Pancreas (tissue), 10 donors: ENCODE data around the gene TRIM71. TPM values are rescaled to one million over a fixed set of nuclear protein-coding genes. Genes with fewer than 3 reads are reported as not detected.

ENCODE experiments used
- ATAC-seq, 4 donors: fragments of 200-7000 bp; cut with Tn5 transposase; one replicate each; pipeline versions ENCODE4 v1.8.0 to v1.9.1; 2020; ENCODE audit warnings: mild to moderate bottlenecking in 4 of 4, moderate library complexity in 4 of 4
- DNase-seq, 6 donors: peaks; one replicate each; pipeline ENCODE4 v3.0.0-alpha.2; 2020
- FAIRE-seq: peaks from 2 replicates; lab custom pipeline; 2012; peaks lifted over from hg19 to GRCh38; lab: Jason Lieb, UNC
- H3K27ac ChIP-seq, 4 donors: fragments of 200-600 bp; sonication (generic); 1 replicate in 3 of 4; 2 replicates in 1 of 4; pipeline versions ENCODE4 v1.5.0 to v1.8.0; 2020
- H3K27me3 ChIP-seq, 4 donors: fragments of 200-600 bp; one replicate each; pipeline ENCODE4 v1.8.0; 2021
- H3K36me3 ChIP-seq, 3 donors: fragments of 200-600 bp; sonication (generic) in 1 of 3; one replicate each; pipeline versions ENCODE4 v1.5.0 to v1.8.0; 2020 to 2021
- H3K4me1 ChIP-seq, 3 donors: fragments of 200-600 bp; one replicate each; pipeline ENCODE4 v1.8.0; 2021
- H3K4me3 ChIP-seq, 4 donors: fragments of 200-600 bp; sonication (generic) in 2 of 4; one replicate each; pipeline versions ENCODE4 v1.5.0 to v1.8.0; 2020 to 2021
- H3K9me3 ChIP-seq, 4 donors: fragments of 200-600 bp; one replicate each; pipeline ENCODE4 v1.8.0; 2021
- CTCF ChIP-seq, 4 donors: fragments of 200-600 bp; sonication (generic) in 3 of 4; IDR thresholded peaks; one replicate each; pipeline versions ENCODE4 v1.5.0 to v1.8.0; 2021; ENCODE audit warnings: antibody characterized with exemption in 4 of 4
- WGBS, 2 donors: extraction: QIAGEN DNeasy Blood & Tissue Kit; methylation state at CpG; one replicate each; pipeline ENCODE4 v1.1.7; 2013; 5-methylcytosine and 5-hydroxymethylcytosine counted together
- intact Hi-C, 3 donors: fragments of 100-400 bp; cut with DNase I; formaldehyde crosslinking; loops; one replicate each; pipeline versions ENCODE4 v1.11.1 to v1.14.2; 2022
- polyA plus RNA-seq, 2 donors: library from polyadenylated mRNA; stranded (reverse); fragments of 200-250 nt; gene quantifications; one replicate each; pipeline ENCODE4 v1.2.3, GENCODE V29; 2013
- total RNA-seq, 6 donors: library from RNA; stranded (reverse); fragmentation: NEBNext Ultra II Directional in 4 of 6; extraction: Animal tissue kit (Norgen Biotek cat#: 25700) in 4 of 6; gene quantifications; one replicate each; pipeline versions ENCODE4 v1.2.1 to v1.2.4, GENCODE V29; 2021 to 2023
- donor health status: healthy with polysubstance abuse.
- donor health status: DM: no; HTN: no; CAD: no; lungs with moderate emphysema.
- donor health status: DM: no; HTN: no; CAD: no.
- donor health status: control.
- donor health status: control.
- donor health status: Bipolar disorder and iron deficiency.
- donor health status: DM: yes; HTN: yes; CAD: no.
- donor health status: DM: no; HTN: no; CAD: no.
- donor health status: DM: no; HTN: no; CAD: no.
- donor health status: DM: yes; HTN: yes; CAD: no.

Gene TRIM71
- total and polyA plus RNA-seq, 8 donors: 0.02 to 0.28 (median 0.03) TPM; not detected in 5

- DNase-seq (no peak), ATAC-seq (no peak), FAIRE-seq (no peak)
- no peak for TF ChIP-seq CTCF (IDR thresholded peaks at IDR 0.05)
- Histone ChIP-seq H3K27ac (no peak overlapping the region), H3K4me1 (no peaks in the 10 kb centered on the region), H3K9me3 (no peaks in the 10 kb centered on the region), H3K36me3 (no peaks in the 10 kb centered on the region), H3K4me3 (no peak overlapping the region), H3K27me3 (no peaks in the 10 kb centered on the region)
- intact Hi-C loops: no loop called here
- WGBS, 2 donors: 95 to 100% methylated on average over 1 of the region's 1 CpG
These were observed 62.4 kb downstream of the TRIM71 start for GRCh38 chr3:32880225-32880624.

- DNase-seq (no peak), FAIRE-seq (no peak), ATAC-seq (no peak)
- Histone ChIP-seq H3K4me1 (no peaks in the 10 kb centered on the region), H3K4me3 (no peak overlapping the region), H3K27me3 (no peaks in the 10 kb centered on the region), H3K36me3 (no peaks in the 10 kb centered on the region), H3K9me3 (no peaks in the 10 kb centered on the region), H3K27ac (no peak overlapping the region)
- no peak for TF ChIP-seq CTCF (IDR thresholded peaks at IDR 0.05)
- intact Hi-C loops: no loop called here
- 82 to 88% methylated on average over 2 of the region's 2 CpGs for WGBS, 2 donors
These were observed 63.8 kb downstream of the TRIM71 start for GRCh38 chr3:32881624-32882023.

GRCh38 chr3:32882189-32882588, 64.4 kb downstream of the TRIM71 start:
- Histone ChIP-seq H3K9me3 (no peaks in the 10 kb centered on the region), H3K4me1 (no peaks in the 10 kb centered on the region), H3K4me3 (no peak overlapping the region), H3K36me3 (no peaks in the 10 kb centered on the region), H3K27me3 (no peaks in the 10 kb centered on the region), H3K27ac (no peak overlapping the region)
- FAIRE-seq (no peak), ATAC-seq (no peak), DNase-seq (no peak)
- TF ChIP-seq CTCF (IDR thresholded peaks at IDR 0.05): no peak
- WGBS, 2 donors: 72 to 87% methylated on average over 1 of the region's 1 CpG
- intact Hi-C loops: no loop called here

GRCh38 chr3:32882603-32883025, 64.8 kb downstream of the TRIM71 start:
- H3K27me3 ChIP-seq: no peaks in the 10 kb centered on the region
- TF ChIP-seq CTCF (IDR thresholded peaks at IDR 0.05): no peak
- FAIRE-seq: no peak

GRCh38 chr3:32883817-32884216, 66.0 kb downstream of the TRIM71 start:
- Histone ChIP-seq H3K9me3 (no peaks in the 10 kb centered on the region), H3K4me1 (no peaks in the 10 kb centered on the region), H3K36me3 (no peaks in the 10 kb centered on the region), H3K27ac (no peak overlapping the region), H3K27me3 (no peaks in the 10 kb centered on the region), H3K4me3 (no peak overlapping the region)
- FAIRE-seq (no peak), DNase-seq (no peak), ATAC-seq (no peak)
- no peak for TF ChIP-seq CTCF (IDR thresholded peaks at IDR 0.05)
- intact Hi-C loops: no loop called here
- 94 to 98% methylated on average over 2 of the region's 2 CpGs for WGBS, 2 donors

More at GRCh38 chr3:32882603-32883025, 64.8 kb downstream of the TRIM71 start:
- ATAC-seq (no peak), DNase-seq (no peak)
- WGBS, 2 donors: 71 to 78% methylated on average over 6 of the region's 6 CpGs
- H3K4me3 ChIP-seq: no peak overlapping the region
- no peaks in the 10 kb centered on the region for H3K4me1 ChIP-seq
- H3K9me3 ChIP-seq: no peaks in the 10 kb centered on the region
- intact Hi-C loops: no loop called here
- H3K36me3 ChIP-seq: no peaks in the 10 kb centered on the region
- H3K27ac ChIP-seq: no peak overlapping the region
